NCI-H146 treated with DMSO at 0.1 percent for 48 hours (cell line): ENCODE data around the gene ROBO2.

Source experiments
- DNase-seq: peaks from one replicate; lab custom pipeline; 2025; ENCODE audit not compliant: unreplicated experiment; lab: John Stamatoyannopoulos, UW

Gene ROBO2

DNA sequence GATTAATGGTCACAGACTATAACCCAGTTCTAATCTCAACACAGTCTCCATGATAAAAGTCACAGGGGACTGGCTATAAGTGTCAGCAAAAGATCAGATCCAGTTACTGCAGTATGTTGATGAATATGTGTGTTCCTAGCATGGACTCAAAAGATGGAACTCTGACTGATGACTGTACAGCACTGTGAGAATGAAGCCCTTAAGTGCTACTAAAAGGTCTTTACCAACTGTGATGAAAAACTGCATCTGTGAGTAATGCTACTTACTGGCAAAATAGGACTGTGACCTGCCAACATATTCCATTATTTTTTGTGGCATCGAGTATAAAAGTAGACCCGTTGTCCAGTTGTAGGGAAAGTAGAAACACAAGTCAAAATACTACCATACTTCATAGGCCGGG, 284.2 kb downstream of the ROBO2 start:
- DNase-seq = no peak

DNA sequence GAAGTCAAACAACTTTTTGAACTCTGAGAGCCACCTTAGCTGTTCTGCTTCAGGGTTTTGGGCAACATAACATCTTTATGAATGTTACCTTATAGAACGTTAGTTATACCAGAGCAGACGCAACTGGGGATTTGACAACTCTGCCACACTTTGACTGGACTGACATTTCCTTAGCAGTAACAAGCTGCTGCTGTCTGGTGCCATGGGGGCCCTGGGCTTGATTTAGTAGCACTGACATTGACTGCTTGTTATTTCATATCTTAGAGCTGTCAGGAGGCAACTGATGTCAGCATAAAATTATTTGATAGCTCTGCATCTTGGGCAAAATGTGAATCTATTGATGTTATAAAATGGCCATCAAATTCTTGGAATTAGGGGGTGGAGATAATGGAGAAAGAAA, 285.4 kb downstream of the ROBO2 start:
- DNase-seq = no peak

DNA sequence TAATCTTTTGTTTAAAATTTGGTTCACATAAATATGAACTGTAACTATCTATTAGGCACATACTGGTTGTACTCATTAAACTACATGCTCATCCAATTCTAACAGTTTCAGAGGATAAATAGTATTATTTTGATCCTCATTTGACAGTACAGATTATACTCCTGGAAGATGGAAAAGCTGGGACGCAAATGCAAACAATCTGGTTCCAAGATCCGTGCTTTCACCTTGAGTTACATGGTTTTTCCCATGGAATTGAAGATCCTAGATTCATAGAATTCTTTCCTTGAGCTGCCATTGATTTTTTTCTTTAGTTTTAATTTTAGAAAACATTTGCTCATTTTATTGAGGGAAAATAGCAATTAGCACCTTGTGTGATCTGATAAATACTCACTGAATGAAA, 285.8 kb downstream of the ROBO2 start:
- no peak for DNase-seq

DNA sequence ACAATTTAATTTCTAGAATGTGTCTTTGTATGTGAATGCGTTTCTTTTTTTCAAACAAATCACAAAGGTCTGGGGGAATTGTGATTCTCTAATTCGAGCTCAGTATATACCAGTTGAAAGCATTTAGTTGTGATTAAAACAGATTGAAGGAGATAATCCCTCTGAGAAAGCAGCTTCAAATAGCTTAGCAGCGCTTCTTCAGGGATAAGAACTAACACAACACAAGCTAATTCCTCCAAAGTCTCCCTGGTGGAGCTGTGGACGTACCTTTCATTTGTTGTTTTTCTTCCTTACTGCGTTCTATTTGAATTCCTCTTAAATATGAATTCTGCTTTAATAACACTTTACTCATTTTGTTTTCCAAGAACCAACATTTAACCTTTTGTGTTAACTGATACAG, 286.7 kb downstream of the ROBO2 start:
- no peak for DNase-seq

DNA sequence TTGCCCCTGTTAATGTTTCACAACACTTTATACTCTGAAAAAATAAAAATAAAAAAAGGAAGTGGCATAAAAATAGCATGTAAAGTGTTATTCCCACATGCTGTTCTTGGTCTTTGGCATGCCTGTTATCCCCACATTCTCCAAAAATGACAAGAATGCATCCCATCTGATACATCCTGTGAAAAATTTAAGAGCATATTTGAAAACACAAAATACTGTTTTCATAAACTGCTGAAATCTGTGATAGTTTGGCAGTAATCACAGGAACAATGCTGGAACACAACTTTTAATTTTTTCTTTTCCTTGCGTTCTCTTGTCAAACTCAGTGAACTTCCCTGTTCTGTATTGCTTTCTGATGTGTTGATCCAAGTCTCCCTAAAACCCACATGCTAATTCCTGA, 288.8 kb downstream of the ROBO2 start:
- DNase-seq = no peak

DNA sequence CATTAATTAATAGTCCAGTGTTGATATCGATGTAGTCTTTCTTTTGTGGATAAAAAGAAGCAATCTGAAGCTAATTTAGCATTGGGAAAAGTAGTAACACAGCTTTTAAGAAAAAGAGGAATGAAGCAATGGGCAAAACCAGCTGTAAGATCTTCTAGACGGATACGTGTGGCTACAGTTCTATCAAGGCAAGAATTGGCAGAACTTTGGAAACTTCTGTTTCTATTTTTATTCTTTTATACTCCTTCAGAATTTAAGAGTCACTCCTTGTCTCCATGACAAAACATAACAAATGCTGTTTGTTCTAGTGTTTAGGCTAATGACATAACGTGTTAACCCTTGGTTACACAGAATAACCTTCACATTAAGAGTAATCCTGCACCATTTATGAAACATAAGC, 289.2 kb downstream of the ROBO2 start:
- no peak for DNase-seq

DNA sequence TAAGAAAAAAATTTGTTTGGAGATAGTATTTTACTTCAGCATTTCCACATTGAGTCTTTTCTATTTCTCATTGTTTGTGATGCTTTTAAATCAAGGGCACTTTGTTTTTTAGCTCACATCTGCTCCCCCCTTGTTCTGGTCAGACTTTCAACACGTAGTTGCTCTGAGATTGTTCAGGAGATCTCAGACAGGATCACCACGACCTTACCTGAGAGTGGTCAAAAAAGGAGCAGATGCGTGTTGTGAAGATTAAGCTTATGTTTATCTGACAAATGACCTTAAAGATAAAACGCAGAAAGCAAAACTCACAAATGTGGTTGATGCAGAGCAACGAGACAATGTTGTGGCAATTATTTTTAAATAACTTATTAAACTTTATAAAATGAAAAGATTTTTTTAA, 298.3 kb downstream of the ROBO2 start:
- DNase-seq = no peak

DNA sequence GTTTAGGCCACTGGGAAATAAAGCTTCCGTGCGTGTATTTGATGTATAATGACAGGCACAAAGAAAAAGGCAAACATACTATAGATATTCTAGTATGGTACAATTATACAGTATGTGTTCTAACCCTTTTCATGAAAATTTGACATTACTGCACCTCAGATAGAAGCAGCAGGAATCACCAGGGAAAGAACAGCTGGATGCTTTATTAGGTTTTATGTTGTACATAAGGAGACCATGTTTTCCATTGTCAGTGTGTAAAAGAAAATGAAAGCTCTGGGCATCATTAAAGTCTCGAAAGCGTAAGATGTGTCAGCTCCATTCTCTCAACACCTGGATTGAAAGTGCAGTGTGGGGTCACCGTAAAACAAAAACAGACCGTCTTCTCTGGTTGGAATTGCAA, 302.1 kb downstream of the ROBO2 start:
- no peak for DNase-seq

DNA sequence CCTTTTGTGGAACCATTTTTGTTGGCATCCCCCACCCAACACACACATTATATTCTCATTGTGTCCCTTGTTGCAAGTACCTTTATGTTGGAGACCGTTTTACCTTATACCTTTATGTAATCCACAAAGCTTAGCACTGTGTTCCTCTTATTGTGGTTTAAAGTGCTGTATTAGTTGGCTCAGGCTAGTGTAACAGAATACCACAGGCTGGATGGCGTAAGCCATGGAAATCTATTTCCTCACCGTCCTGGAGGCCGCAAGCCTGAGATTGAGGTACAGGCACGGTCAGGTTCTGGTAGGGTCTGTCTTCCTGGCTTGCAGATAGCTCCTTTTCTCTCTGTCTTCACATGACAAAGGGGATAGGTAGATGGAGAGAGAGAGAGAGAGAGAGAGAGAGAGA, 302.8 kb downstream of the ROBO2 start:
- no peak for DNase-seq

DNA sequence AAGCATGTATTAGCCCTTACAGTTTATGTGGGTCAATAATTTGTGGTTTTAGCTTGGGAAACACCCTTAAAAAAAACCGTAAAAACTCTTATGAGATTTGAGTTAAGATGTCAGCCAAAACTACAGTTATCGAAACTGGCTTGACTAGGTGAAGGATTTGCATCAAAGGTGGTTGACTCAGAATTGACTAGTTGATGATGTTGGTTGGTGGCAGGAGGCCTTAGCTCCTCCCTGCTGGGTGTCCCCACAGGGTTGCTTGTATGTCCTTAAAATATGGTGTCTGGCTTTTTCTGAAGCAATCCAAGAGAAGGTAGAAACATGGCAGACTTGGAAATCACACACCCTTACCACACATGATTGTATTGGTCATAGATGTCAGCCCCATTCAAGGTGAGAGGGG, 305.1 kb downstream of the ROBO2 start:
- DNase-seq = no peak

DNA sequence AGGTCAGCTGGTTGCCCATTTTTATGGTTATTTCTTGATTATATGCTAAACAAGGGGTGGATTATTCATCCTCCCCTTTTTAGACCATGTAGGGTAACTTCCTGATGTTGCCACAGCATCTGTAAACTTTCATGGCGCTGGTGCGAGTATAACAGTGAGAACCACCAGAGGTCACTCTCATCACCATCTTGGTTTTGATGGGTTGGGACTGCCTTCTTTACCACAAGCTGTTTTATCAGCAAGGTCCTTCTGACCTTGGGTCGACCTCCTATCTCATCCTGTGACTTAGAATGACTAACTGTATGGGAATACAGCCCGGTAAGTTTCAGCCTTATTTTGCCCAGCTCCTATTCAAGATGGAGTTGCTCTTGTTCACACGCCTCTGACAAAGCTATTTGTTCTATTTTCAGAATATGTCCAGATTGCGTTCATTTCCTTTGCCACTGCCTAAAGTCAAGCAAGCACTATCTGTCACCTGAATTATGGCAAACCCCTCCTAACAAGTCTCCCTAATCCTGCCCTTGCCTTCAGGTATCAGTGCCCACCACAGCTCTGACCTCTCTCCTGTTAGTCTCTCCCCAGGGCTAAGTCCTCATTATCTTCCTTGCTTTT, 308.5 kb downstream of the ROBO2 start:
- DNase-seq = no peak

DNA sequence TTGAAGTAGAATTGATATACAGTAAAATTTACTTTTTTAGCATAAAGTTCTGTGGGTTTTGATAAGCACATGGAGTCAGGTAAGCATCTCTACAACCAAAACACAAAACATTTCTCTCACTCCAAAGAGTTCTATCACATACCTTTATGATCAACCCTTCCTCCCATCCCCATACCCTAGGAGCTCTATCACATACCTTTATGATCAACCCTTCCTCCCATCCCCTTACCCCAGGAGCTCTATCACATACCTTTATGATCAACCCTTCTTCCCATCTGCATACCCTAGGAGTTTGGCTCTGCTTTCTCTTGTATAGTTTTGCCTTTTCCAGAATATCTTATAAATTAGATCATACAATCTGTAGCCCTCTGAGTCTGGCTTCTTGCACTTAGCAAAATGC, 315.1 kb downstream of the ROBO2 start:
- no peak for DNase-seq

DNA sequence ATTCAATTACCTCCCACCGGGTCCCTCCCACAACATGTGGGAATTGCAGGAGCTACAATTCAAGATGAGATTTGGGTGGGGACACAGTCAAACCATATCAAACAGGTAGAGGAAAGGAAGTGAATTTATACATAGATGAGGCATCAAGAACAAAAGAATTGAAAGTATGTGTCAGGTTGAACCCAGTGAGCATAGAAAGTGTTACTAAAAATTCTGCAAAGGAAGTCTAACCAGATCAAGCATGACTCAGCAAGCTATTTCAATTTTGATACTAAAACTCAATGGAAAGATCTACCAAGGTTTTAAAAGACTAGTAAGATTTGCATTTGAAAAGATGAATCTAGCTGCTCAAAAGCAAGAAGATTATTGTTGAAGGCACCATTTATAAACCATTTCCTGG, 323.0 kb downstream of the ROBO2 start:
- no peak for DNase-seq

DNA sequence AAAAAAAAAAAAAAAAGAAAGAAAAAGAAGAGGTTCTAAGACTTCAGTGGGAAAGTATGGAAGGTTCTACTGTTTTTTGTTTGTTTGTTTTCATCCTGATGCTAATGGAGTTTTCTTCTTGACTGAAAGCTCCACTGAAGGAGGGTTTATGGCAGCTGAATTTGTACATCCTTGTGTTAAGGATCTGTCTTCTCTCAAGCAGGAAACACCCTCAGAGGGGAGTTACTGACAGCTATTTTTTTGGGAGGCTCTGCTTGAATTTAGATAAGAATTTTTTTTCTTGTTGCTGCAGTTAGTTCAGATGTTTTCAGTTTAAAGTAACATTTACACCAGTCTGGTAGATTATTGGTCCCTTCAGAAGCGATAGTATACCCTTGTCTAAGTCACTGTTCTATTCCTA, 325.3 kb downstream of the ROBO2 start:
- no peak for DNase-seq

DNA sequence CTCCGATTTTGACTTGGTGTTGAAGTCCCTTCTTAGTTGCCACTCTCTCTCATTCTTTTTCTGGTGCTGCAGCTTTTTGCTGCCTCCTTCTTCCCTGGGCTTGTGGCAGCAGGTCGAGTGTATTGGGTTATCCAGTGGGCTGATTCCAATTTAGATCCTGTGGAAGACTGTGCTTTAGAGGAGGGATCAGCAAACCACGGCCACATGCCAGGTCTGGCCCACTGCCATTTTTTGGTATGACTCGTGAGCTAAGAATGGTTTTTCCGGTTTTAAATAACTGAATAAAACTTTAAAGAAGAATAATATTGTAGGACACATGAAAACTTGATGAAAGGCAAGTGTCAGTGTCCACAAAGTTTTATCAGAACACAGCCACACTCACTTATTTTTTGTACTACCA, 330.5 kb downstream of the ROBO2 start:
- no peak for DNase-seq

DNA sequence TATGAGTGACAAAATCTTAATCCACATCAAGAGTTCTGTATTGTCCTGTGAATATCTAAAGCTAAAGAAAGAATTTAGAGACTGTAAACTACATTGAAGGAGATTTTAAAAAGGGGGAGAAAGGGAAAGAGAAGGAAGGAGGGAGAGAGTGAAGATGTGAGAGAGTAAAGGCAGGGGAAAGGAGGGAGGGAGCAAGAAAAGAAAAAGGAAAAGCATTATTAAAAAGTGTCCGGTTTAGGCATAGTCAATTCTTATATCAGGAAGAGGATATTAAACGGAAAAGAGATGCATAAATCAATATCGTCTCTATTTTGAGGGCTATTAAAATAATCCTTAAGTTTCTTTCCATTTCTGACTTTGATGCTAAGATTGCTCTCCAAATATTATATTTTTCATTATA, 332.1 kb downstream of the ROBO2 start:
- no peak for DNase-seq

DNA sequence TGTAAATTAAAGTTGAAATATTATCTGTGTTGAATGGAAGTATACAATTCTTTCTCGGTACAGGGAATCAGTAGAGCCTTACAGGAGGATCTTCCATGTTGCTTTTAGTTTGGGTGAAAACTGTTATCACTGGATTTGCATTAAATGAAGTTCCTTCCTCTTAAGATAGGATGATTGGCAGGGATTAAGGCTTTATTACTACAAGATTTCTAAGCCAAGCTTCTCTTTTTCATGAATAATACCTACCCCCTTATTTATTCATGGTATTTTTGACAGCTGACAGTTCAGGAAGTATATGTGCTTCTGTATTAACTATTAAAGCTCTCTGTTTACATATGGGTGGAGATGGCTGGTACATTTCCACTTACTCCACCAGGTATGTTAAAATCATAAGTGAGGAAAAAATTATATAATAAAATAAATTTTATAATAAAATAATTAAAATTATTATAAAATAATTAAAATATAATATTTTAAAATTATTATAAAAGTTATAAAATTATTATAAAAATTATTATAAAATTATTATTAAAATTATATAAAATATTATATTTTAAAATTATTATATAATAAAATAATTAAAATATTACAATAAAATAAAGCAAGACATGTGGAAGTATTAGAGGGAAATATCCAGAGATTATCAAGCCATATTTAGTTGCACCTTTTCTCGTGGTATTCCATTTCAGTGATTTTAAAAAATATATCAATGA, 332.9 kb downstream of the ROBO2 start:
- no peak for DNase-seq

DNA sequence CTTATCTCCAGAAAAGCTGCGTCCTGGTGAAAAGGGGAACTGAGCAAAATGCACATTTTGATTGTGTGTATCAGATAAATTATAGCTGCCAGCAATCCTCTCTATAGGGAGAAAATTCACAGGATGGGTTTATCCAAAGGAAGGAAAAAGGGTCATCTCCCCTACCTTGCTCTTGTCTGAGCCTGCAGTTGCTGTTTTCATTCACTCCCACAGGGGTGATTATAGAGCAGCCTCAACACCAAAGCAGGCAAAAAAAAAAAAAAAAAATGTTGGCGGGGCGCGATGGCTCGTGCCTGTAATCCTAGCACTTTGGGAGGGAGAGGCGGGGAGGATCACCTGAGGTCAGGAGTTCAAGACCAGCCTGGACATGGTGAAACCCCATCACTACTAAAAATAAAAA, 333.7 kb downstream of the ROBO2 start:
- no peak for DNase-seq

DNA sequence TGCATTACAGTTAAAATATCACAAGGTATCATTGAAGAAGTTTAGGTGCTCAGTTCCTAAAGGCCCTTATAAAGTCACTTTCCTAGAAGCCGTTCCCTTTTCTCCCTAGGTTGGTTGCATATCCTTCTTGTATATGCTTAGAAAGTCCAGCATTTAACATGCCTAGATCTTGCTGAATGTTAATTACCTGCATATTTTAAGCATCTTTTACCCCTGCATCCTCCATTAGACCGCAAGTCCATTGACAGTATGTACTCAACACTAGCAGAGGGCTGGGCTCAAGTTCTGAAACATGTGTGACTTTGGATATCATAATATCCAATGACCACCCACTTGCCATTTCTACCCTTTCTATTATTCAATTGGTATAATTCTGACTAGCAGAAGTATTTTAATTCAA, 336.6 kb downstream of the ROBO2 start:
- DNase-seq = no peak

DNA sequence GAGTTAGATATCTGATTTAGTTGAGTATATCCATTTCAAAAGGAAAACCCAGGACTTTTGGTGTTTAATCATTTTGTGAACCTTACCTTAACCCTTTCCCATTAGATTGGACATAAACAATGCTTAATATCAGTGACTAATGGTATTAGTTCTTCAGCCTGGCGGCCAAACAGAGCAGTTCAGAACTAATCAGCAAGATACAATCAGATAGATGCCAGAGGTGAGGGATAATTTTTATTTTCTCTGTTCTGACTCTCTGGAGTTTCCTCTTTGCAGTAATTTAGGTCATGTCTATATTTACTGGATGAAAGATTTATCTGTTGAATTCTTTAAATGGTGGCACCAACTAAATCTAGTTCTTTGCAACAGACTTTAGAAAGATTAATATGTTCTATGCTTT, 337.8 kb downstream of the ROBO2 start:
- no peak for DNase-seq

DNA sequence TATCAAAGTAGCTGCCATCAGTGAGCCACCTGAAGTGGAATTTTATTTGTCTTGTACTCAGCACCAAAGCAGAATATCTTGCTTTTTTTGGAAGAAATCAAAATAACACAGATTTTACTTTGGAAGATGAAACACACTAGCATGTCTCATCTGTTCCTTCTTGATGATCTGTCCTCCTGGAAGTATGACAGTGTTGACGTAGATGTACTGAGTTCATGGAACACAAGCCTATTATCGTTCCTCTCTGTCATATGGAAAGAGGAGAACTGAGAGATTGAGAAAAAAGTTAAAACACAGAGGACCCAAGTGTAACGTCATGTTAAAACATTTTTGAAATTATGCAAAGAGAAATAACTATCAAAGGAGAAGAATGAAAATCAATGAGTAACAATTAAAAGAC, 340.2 kb downstream of the ROBO2 start:
- no peak for DNase-seq

DNA sequence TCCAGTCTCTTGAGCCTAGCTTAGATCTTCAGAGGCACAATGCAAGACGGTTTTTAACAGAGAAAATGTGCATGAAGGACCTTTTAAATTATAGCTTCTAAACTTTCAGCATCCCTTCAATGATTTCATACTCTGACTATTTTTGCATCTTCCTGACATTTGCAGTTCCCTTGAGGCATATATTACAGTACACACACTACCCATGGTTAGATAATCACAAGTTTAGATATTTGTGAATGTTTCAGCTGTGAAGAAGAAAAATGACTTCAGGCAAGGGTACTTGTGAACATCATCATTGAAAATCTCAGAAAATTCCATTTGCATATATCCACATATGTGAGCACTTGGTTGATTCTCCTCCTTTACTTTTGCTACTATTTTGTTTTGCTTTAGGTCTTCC, 341.5 kb downstream of the ROBO2 start:
- no peak for DNase-seq

DNA sequence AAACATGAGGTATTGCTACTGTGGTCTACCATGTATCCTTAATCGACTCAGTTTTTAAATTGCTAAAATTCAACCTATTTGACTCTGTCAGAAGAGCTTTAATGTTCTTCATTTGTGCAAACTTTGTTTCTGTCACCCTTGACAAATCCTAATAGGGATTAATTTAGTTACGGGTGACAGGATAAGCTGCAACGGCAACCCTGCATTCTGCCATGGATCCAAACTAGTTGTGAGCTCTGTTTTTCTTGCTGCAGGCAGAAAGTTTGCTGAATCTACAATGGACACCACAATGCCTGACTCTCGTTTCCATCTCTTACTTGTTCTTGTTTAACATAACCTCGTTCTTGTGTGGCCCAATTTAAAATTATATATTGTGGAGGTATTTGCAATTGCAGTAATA, 352.3 kb downstream of the ROBO2 start:
- no peak for DNase-seq
